Calu3 (cell line): ENCODE results near the gene OR13C5. TPM values are rescaled to one million over a fixed set of nuclear protein-coding genes. Genes with fewer than 3 reads are reported as not detected.
"Not testable (repeated sequence)": the region's sequence is repeated elsewhere in the genome, so short reads cannot be mapped to it uniquely, and the experiment has no call there.

Source experiments
- BruUV-seq: library from RNA; stranded (reverse); fragments of 400-500 nt; replicated peaks from 2 replicates; lab custom pipeline; 2021; lab: Mats Ljungman, UMichigan
- CTCF ChIA-PET: fragments of 300-600 bp; sonication (Branson Sonifier 250); formaldehyde crosslinking; loops from one replicate; lab custom pipeline; 2022; ENCODE audit warnings: antibody characterized with exemption; lab: Charles Lee
- DNase-seq: peaks from one replicate; pipeline ENCODE4 v3.0.0; 2022
- H3K27ac Mint-ChIP-seq: one replicate; pipeline ENCODE4 v1.8.0; 2022; ENCODE audit warnings: mixed read lengths; ENCODE audit not compliant: unreplicated experiment
- H3K27me3 Mint-ChIP-seq: one replicate; pipeline ENCODE4 v1.8.0; 2022; ENCODE audit warnings: mixed read lengths; ENCODE audit not compliant: unreplicated experiment
- H3K36me3 Mint-ChIP-seq: one replicate; pipeline ENCODE4 v1.8.0; 2022; ENCODE audit warnings: mild to moderate bottlenecking, moderate library complexity, mixed read lengths; ENCODE audit not compliant: insufficient read depth, unreplicated experiment
- H3K4me1 Mint-ChIP-seq: one replicate; pipeline ENCODE4 v1.8.0; 2022; ENCODE audit warnings: mild to moderate bottlenecking, low read depth, mixed read lengths; ENCODE audit not compliant: unreplicated experiment
- H3K4me3 Mint-ChIP-seq: one replicate; pipeline ENCODE4 v1.8.0; 2022; ENCODE audit warnings: mild to moderate bottlenecking, low read depth, moderate library complexity, mixed read lengths; ENCODE audit not compliant: unreplicated experiment
- H3K9me3 Mint-ChIP-seq: one replicate; pipeline ENCODE4 v1.8.0; 2022; ENCODE audit warnings: low read depth, mixed read lengths; ENCODE audit not compliant: unreplicated experiment
- intact Hi-C: fragments of 100-400 bp; cut with micrococcal nuclease; formaldehyde crosslinking; loops from one replicate; pipeline ENCODE4 v1.10.0; 2022; ENCODE audit not compliant: unreplicated experiment
- total RNA-seq: library from RNA; stranded (reverse); gene quantifications from 2 replicates; pipeline ENCODE4 v1.2.3, GENCODE V29; 2022
- TF ChIP-seq, protein P1 (sequence below): fragments of 200-600 bp; IDR thresholded peaks from one replicate; pipeline ENCODE4 v1.8.0; 2022; ENCODE audit warnings: antibody characterized with exemption; ENCODE audit not compliant: unreplicated experiment

Gene OR13C5
- total RNA-seq, 1 experiment from 2014 or later = not detected

DNA sequence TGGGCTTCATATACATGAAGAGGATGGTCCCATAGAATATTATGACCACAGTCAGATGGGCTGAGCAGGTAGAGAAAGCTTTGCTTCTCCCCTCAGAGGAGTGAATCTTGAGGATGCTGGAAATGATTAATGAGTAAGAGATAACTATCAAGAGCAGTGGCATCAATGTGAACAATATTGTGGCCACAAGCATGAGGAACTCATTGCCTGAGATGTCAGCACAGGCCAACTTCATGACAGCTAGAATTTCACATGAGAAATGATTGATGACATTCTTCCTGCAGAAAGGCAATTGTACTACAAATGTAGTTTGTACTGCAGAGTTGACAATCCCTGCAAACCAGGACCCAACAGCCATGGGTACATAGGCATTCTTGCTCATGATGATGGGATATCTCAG lies 18.2 kb upstream of the OR13C5 start:
- CTCF ChIA-PET = no interaction called here
- no TSS peak for BruUV-seq
- no peak overlapping the region for H3K27ac Mint-ChIP-seq
- intact Hi-C loops = no loop called here
- no peaks in the 10 kb centered on the region for H3K4me1 Mint-ChIP-seq
- H3K4me3 Mint-ChIP-seq = no peak overlapping the region
- H3K9me3 Mint-ChIP-seq = no peaks in the 10 kb centered on the region
- no peaks in the 10 kb centered on the region for H3K36me3 Mint-ChIP-seq
- DNase-seq = no peak
- no peaks in the 10 kb centered on the region for H3K27me3 Mint-ChIP-seq
- TF ChIP-seq, protein P1, sequence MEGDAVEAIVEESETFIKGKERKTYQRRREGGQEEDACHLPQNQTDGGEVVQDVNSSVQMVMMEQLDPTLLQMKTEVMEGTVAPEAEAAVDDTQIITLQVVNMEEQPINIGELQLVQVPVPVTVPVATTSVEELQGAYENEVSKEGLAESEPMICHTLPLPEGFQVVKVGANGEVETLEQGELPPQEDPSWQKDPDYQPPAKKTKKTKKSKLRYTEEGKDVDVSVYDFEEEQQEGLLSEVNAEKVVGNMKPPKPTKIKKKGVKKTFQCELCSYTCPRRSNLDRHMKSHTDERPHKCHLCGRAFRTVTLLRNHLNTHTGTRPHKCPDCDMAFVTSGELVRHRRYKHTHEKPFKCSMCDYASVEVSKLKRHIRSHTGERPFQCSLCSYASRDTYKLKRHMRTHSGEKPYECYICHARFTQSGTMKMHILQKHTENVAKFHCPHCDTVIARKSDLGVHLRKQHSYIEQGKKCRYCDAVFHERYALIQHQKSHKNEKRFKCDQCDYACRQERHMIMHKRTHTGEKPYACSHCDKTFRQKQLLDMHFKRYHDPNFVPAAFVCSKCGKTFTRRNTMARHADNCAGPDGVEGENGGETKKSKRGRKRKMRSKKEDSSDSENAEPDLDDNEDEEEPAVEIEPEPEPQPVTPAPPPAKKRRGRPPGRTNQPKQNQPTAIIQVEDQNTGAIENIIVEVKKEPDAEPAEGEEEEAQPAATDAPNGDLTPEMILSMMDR = no peak

DNA sequence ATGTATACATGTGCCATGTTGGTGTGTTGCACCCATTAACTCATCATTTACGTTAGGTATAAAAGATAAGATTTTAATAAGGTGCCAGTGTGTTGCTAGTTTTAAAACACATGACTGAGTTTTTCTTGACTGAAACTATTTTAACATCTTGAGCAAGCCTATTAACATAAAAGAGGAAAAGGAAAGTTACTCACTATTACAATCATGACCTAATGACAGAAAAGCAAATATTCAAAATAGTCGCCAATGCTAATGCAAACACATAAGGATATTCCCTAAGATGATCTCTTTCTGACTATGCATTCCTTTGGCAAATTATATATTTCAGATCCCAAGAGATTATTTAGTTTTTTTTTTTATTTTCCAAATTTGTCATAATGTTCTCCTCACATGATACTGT lies 12.0 kb upstream of the OR13C5 start:
- DNase-seq = no peak
- no TSS peak for BruUV-seq
- TF ChIP-seq, protein P1 = no peak
- Mint-ChIP-seq H3K4me3 (no peak overlapping the region), H3K27me3 (no peaks in the 10 kb centered on the region), H3K36me3 (no peaks in the 10 kb centered on the region), H3K9me3 (no peaks in the 10 kb centered on the region), H3K4me1 (no peaks in the 10 kb centered on the region), H3K27ac (no peak overlapping the region)
- CTCF ChIA-PET = no interaction called here
- intact Hi-C loops = no loop called here

DNA sequence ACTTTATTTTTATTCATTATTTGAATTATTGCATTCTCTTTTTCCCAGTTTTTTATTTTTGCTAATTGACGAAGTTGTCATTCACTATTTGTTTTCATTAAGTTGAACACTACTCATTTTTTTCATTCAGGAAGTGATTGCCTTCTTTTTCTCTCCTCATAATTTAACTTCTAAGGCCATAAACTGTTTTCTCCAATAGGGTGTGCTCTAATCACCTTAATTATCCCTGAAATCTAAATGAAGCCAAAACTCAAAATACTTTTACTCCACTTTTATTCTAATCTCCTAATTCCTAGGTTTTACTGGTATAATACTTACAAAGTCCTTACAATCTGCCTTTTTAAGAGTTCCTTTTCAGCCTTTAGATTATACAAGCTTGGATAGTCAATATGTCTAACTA lies 9.1 kb upstream of the OR13C5 start:
- CTCF ChIA-PET = no interaction called here
- no peaks in the 10 kb centered on the region for H3K4me1 Mint-ChIP-seq
- no peak overlapping the region for H3K27ac Mint-ChIP-seq
- TF ChIP-seq, protein P1 = no peak
- H3K36me3 Mint-ChIP-seq = no peaks in the 10 kb centered on the region
- intact Hi-C loops = loop anchor here (10.0 kb wide), 1 partner anchor 136 kb away; the partner anchor contains the start of gene NIPSNAP3A
- H3K4me3 Mint-ChIP-seq = no peak overlapping the region
- DNase-seq = no peak
- no peaks in the 10 kb centered on the region for H3K9me3 Mint-ChIP-seq
- no peaks in the 10 kb centered on the region for H3K27me3 Mint-ChIP-seq
- no TSS peak for BruUV-seq

DNA sequence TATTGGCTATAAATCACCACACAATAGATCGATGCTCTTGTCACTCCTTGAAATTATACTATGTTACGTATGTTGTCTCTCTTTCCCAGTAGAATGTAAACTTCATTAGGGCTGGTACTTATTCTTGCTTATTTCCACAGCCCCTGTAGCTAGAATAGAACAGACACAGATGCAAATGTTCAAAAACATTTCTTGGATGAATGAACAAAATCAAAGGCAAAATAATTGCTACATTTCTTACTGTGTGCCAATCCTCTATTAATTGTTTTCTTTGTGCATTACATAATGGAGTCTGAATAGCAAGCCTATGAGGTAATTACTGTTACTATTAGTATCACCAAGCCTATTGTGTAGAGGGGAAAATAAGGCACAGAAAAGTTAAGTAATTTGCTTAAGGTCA lies 6.9 kb upstream of the OR13C5 start:
- no peak overlapping the region for H3K27ac Mint-ChIP-seq
- CTCF ChIA-PET = no interaction called here
- DNase-seq = no peak
- no peaks in the 10 kb centered on the region for H3K36me3 Mint-ChIP-seq
- H3K4me3 Mint-ChIP-seq = no peak overlapping the region
- TF ChIP-seq, protein P1 = no peak
- no peaks in the 10 kb centered on the region for H3K4me1 Mint-ChIP-seq
- BruUV-seq = no TSS peak
- intact Hi-C loops = loop anchor here (10.0 kb wide), 1 partner anchor 139 kb away; the partner anchor contains the start of gene NIPSNAP3A
- H3K27me3 Mint-ChIP-seq = no peaks in the 10 kb centered on the region
- H3K9me3 Mint-ChIP-seq = no peaks in the 10 kb centered on the region

DNA sequence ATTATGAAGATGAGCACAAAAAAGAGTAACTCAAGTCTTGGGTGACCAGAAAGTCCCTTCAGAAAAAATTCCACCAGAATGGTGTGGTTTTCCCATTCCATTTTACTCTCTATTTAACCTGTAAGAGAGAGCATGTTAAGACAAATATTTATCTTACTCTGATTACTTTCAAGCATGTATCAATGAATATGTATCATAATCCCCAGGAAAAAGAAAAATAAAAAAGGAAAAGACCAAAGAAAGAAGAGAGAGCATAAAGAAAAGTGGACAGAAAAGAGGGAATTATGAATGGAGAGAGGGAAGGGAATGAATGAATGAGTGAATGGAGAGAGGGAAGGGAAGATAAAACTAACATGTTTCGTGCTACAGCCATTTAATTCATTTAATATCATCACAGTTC lies 6.3 kb upstream of the OR13C5 start, which contains the start of gene OR13C2:
Gene OR13C2 (minus strand): TSS at position 101 of the 400 bp plus-strand sequence. CDS start 0 bp downstream, at position 101.
- H3K27me3 Mint-ChIP-seq, DNase-seq, H3K27ac Mint-ChIP-seq, BruUV-seq, H3K9me3 Mint-ChIP-seq, CTCF ChIA-PET, H3K4me3 Mint-ChIP-seq, H3K4me1 Mint-ChIP-seq, H3K36me3 Mint-ChIP-seq: not testable (repeated sequence)
- intact Hi-C loops = loop anchor here (10.0 kb wide), 1 partner anchor 139 kb away; the partner anchor contains the start of gene NIPSNAP3A
